GM10248 (cell line): Measurements from ENCODE around the gene CDC25A.

Experiments used
- CTCF ChIA-PET: fragments of 300-600 bp; sonication (Branson Sonifier 250); formaldehyde crosslinking; extraction: SDS; loops from one replicate; lab custom pipeline; 2021; ENCODE audit warnings: antibody characterized with exemption; lab: Yijun Ruan, JAX
- POLR2A ChIA-PET: fragments of 350-650 bp; sonication (Branson Sonifier 250); formaldehyde crosslinking; extraction: SDS; loops from one replicate; lab custom pipeline; 2020; ENCODE audit warnings: antibody characterized with exemption; lab: Yijun Ruan, JAX
- DNase-seq: peaks from one replicate; pipeline ENCODE4 v3.0.0; 2012; ENCODE audit errors: extremely low spot score
- TF ChIP-seq, protein P1 (sequence below): IDR thresholded peaks from 2 replicates; pipeline ENCODE4 v1.5.1; 2012; ENCODE audit warnings: mild to moderate bottlenecking, low read depth; ENCODE audit errors: extremely low read depth, missing control alignments, control extremely low read depth

Gene CDC25A

DNA sequence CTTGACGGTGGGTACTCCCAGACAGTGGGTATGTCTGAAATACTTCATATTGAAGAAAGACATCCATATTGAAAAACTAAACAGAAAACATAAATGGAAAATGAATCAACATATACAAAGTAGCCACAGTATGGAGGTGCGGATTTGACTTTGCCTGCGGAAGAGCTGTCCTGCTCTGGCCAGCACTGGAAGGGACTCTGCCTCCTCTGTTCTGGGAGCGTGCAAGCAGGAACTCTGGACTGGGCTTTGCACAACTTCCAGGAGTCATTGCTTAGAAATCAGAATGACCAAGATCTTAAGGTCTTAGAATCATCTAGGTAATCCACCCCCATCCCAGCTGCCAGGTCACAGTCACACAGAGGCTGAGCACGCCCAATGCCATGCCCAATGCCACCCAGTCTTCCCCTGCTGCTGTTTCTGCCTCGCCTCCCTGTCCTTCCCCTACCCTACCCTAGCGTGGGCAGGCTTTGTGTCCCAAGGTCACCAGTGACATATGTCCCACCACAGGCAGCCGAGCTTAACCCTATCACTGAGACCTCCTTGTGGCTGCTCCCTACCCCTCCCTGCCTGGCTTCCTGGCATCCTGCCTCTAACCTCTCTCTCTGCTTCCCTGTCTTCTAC lies 36.3 kb downstream of the CDC25A start:
- POLR2A ChIA-PET = no interaction called here

DNA sequence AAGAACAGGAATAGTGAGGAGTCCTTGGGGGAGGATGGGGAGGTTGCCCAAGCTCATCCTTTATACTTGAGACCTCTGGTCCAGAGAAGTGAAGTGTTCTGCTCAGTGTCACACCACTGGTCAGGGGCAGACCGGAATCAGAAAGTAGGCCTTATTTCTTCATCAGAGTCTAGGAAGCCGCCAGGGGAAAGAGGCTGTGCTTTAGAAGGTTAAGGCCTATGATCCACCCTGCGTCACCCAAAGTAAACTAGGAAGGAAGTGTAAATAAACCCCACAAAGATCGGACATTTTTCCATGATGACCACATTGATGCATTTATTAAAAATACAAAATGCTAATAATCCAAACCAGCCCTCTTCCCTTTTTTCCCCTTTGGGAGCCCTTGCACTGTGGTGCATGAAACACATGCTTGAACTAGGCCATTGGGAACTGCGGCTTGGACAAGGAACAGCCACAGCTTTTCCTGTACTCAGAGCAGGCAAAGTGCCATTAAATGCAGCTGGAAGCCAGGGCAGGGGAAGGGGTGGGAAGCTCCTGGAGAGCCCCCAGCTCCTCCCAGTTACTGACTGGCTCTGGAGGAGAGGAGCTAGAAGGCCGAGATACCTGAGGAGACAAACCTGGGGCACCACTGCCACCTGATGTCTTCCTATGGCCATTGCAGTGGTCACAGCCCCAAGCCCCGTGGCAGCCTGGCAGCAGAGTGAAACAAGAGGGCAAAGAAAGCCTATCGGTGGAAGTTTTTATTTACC lies 37.0 kb downstream of the CDC25A start:
- TF ChIP-seq, protein P1, sequence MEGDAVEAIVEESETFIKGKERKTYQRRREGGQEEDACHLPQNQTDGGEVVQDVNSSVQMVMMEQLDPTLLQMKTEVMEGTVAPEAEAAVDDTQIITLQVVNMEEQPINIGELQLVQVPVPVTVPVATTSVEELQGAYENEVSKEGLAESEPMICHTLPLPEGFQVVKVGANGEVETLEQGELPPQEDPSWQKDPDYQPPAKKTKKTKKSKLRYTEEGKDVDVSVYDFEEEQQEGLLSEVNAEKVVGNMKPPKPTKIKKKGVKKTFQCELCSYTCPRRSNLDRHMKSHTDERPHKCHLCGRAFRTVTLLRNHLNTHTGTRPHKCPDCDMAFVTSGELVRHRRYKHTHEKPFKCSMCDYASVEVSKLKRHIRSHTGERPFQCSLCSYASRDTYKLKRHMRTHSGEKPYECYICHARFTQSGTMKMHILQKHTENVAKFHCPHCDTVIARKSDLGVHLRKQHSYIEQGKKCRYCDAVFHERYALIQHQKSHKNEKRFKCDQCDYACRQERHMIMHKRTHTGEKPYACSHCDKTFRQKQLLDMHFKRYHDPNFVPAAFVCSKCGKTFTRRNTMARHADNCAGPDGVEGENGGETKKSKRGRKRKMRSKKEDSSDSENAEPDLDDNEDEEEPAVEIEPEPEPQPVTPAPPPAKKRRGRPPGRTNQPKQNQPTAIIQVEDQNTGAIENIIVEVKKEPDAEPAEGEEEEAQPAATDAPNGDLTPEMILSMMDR = peak; percentile 88
- peak; percentile 85 for DNase-seq
- ChIA-PET CTCF (interaction anchor here (0.6 to 5.1 kb wide), 59 partner anchors 10 to 735 kb away, joined by 3 to 73 read pairs (median 4); partner anchors contain the start of gene ELP6), POLR2A (no interaction called here)

More for the DNA sequence above, 36.3 kb downstream of the CDC25A start:
- DNase-seq = no peak
- TF ChIP-seq, protein P1 = no peak
- CTCF ChIA-PET = interaction anchor here (0.7 to 5.1 kb wide), 47 partner anchors 10 to 736 kb away, joined by 3 to 73 read pairs (median 4); partner anchors contain the start of gene ELP6

DNA sequence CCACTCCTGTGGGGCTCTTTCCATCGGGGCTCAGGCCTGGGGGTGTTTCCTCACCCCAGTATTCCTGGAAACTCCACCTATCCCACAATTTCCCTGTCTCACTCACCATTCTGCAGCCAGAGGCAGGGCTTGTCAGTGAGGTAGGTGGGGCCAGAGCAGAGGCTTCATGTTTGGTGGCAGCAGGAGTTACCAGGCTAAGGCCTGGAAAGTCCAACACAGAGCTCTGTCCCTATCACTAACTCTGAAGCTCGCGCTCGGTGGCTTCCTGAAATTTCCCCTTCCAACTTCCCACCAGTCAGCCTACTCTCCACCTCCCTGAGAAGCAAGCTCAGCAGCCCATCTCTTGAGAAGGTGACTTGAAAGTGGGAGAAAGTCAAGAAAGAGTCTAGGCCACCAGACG lies 44.2 kb downstream of the CDC25A start:
- CTCF ChIA-PET = no interaction called here
- DNase-seq = no peak
- TF ChIP-seq, protein P1 = no peak
- POLR2A ChIA-PET = no interaction called here

DNA sequence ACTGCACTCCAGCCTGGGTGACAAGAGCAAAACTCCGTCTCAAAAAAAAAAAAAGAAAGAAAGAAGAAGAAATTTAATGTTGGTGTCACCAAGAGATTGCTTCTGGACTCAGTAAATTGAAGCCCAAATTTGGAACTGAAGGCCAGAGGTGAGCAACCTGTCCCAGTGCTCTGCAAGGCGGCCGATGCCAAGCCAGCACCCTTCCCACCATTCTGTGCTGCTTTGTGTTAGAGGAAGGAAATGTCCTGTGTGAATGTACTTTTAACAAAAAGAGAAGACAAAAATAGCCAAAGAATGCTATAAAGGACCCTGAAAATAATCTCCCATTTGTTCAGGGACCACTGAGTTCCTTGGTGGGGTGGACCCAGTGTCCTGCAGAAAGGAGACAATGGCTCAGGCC lies 44.6 kb downstream of the CDC25A start:
- DNase-seq = no peak
- POLR2A ChIA-PET = interaction anchor here (0.6 kb wide), 1 partner anchor 501 kb away, joined by 3 read pairs; no protein-coding TSS in a partner anchor
- TF ChIP-seq, protein P1 = no peak
- CTCF ChIA-PET = interaction anchor here (0.8 to 6.7 kb wide), 2 partner anchors 7 to 14 kb away, joined by 3 to 53 read pairs; no protein-coding TSS in a partner anchor

GRCh38 chr3:48142316-48142870 lies 45.8 kb downstream of the CDC25A start:
- POLR2A ChIA-PET = no interaction called here
- DNase-seq = no peak
- CTCF ChIA-PET = interaction anchor here (1.3 to 6.7 kb wide), 2 partner anchors 8 to 15 kb away, joined by 3 to 53 read pairs; no protein-coding TSS in a partner anchor
- TF ChIP-seq, protein P1 = no peak

GRCh38 chr3:48141604-48142137 lies 46.5 kb downstream of the CDC25A start:
- no peak for DNase-seq
- POLR2A ChIA-PET = no interaction called here
- TF ChIP-seq, protein P1 = no peak
- CTCF ChIA-PET = interaction anchor here (1.2 to 6.7 kb wide), 4 partner anchors 9 to 304 kb away, joined by 3 to 53 read pairs (median 4); no protein-coding TSS in a partner anchor
